Measurements from ENCODE around the gene CABP4.
"Not testable (repeated sequence)": the region's sequence is repeated elsewhere in the genome, so short reads cannot be mapped to it uniquely, and the experiment has no call there.

The CABP4 gene

GRCh38 chr11:67449116-67449844, 5.9 kb upstream of the CABP4 start:
- intact Hi-C loops (cut with DNase I) = no loop called here
- peak in 1 of 42 donors; percentile 26 for DNase-seq

- DNase-seq = no peak
Observed at GRCh38 chr11:67450796-67451657, 4.1 kb upstream of the CABP4 start.

GRCh38 chr11:67451658-67451976, 3.5 kb upstream of the CABP4 start:
- DNase-seq = no peak

More at GRCh38 chr11:67450796-67451657, 4.1 kb upstream of the CABP4 start:
- intact Hi-C loops (cut with DNase I) = no loop called here

GRCh38 chr11:67452141-67452952, 2.8 kb upstream of the CABP4 start, which contains the start of gene GPR152:
Gene GPR152 (minus strand): TSS chr11:67452729. CDS start chr11:67452724, 5 bp downstream.
- intact Hi-C loops (cut with DNase I) = no loop called here
- peak in 1 of 42 donors; percentile 24 for DNase-seq

More at GRCh38 chr11:67451658-67451976, 3.5 kb upstream of the CABP4 start:
- intact Hi-C loops (cut with DNase I) = no loop called here

GRCh38 chr11:67453816-67454732, 1.1 kb upstream of the CABP4 start:
- intact Hi-C loops (cut with DNase I) = no loop called here
- no peak for DNase-seq

- intact Hi-C loops (cut with DNase I) = no loop called here
- no peak for DNase-seq
Observed at GRCh38 chr11:67456068-67456705, 1.0 kb downstream of the CABP4 start.

- no peak for DNase-seq
- intact Hi-C loops (cut with DNase I) = no loop called here
Observed at GRCh38 chr11:67457453-67457852, 2.3 kb downstream of the CABP4 start.

- intact Hi-C loops (cut with DNase I) = no loop called here
- DNase-seq = no peak
Observed at GRCh38 chr11:67458266-67458665, 3.1 kb downstream of the CABP4 start.

- intact Hi-C loops (cut with DNase I) = no loop called here
- DNase-seq = no peak
Observed at GRCh38 chr11:67463186-67463585, 8.0 kb downstream of the CABP4 start.

- peak in 19 of 42 donors; percentile 24 to 81 (median 58) for DNase-seq
- intact Hi-C loops (cut with DNase I) = no loop called here
Observed at GRCh38 chr11:67463680-67464410, 8.7 kb downstream of the CABP4 start.

- intact Hi-C loops (cut with DNase I) = loop anchor here (5.0 kb wide), 1 partner anchor 62 kb away; the partner anchor contains the start of genes PPP1CA and TBC1D10C
- DNase-seq = peak; percentile 58 to 92 (median 83)
Observed at GRCh38 chr11:67464411-67465188, 9.4 kb downstream of the CABP4 start.

- no peak for DNase-seq
- intact Hi-C loops (cut with DNase I) = loop anchor here (5.0 kb wide), 1 partner anchor 63 kb away; the partner anchor contains the start of genes PPP1CA and TBC1D10C
Observed at GRCh38 chr11:67465189-67465510, 10.0 kb downstream of the CABP4 start.

GRCh38 chr11:67465530-67465929, 10.4 kb downstream of the CABP4 start:
- intact Hi-C loops (cut with DNase I) = loop anchor here (5.0 kb wide), 1 partner anchor 63 kb away; the partner anchor contains the start of genes PPP1CA and TBC1D10C
- DNase-seq = not testable (repeated sequence)

GRCh38 chr11:67466367-67466766, 11.2 kb downstream of the CABP4 start:
- intact Hi-C loops (cut with DNase I) = loop anchor here (5.0 kb wide), 1 partner anchor 64 kb away; the partner anchor contains the start of genes PPP1CA and TBC1D10C
- DNase-seq = peak in 5 of 42 donors; percentile 17 to 61 (median 45)

GRCh38 chr11:67466962-67467771, 12.0 kb downstream of the CABP4 start:
- no peak for DNase-seq

More at GRCh38 chr11:67466962-67467771, 12.0 kb downstream of the CABP4 start:
- intact Hi-C loops (cut with DNase I) = loop anchor here (5.0 kb wide), 1 partner anchor 65 kb away; the partner anchor contains the start of genes PPP1CA and TBC1D10C
